ENCODE data around the gene ANKS1B. TPM values are rescaled to one million over a fixed set of nuclear protein-coding genes. Genes with fewer than 3 reads are reported as not detected.
"Not testable (repeated sequence)": the region's sequence is repeated elsewhere in the genome, so short reads cannot be mapped to it uniquely, and the experiment has no call there.

ANKS1B gene
- total RNA-seq, 1 donor, result 0.21 TPM

DNA sequence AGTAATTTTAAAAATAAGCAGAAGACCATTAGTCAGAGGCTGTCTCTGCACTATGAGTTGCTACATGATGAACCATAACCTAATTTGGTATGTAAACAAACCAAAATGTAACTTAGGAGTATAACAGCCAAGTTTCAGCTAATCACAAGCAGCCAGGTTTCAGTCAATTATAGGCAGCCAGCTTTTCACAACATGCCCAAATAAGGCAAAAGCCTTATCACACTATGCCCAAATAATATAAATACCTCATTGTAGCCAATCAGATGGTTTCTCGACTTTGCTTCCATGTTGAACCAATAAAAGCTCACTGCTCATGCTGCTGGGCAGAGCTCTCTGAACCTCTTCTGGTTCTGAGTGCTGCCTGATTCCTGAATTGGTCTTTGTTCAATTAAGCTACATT, 298.6 kb downstream of the ANKS1B start:
- H3K4me3 ChIP-seq (ENCODE audit: low read length), result no peak overlapping the region
- H3K4me1 ChIP-seq (ENCODE audit: insufficient read depth, low read length), result no peaks in the 10 kb centered on the region
- no peaks in the 10 kb centered on the region for H3K27me3 ChIP-seq (ENCODE audit: insufficient read depth, low read length)
- H3K9me3 ChIP-seq (ENCODE audit: low read depth, low read length), result peaks cover 5% of the 10 kb centered on the region

DNA sequence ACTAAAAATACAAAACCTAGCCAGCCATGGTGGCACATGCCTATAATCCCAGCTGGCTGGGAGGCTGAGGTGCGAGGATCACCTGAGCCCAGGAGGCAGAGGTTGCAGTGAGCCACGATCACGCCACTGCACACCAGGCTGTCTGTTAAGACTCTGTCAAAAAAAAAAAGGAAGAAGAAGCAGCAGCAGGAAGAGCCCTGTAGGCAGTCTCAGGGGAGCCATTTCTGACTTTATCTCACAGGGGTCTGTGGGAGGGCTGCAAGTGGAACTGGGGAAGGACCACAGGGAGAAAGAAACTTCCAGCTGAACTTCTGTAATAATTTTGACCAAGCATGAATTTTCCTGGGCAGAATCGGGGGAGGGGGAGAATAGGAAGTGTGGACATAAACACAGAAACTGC, 304.5 kb downstream of the ANKS1B start:
- Histone ChIP-seq H3K27me3 (ENCODE audit: insufficient read depth, low read length) (no peaks in the 10 kb centered on the region), H3K4me1 (ENCODE audit: insufficient read depth, low read length) (no peaks in the 10 kb centered on the region)

DNA sequence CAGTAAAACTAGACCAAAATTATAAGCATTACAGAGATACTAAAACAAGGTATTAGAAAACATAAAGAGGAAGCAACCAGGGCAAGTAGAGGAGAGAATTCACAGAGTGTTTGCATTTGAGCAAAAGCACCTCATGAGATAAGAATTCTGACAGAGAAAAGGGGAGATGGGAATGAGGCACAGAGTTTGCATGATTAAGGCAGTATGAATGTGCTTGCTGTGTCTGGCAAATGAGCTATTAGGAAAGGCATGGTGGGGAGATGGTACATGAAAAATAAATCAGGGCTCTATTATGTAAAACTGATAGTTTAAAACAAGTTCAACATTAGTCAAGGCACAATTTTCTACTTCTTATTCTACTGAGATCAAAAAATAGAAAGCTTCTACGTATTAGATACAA, 314.1 kb downstream of the ANKS1B start:
- Histone ChIP-seq H3K27me3 (ENCODE audit: insufficient read depth, low read length) (no peaks in the 10 kb centered on the region), H3K4me1 (ENCODE audit: insufficient read depth, low read length) (no peaks in the 10 kb centered on the region), H3K4me3 (ENCODE audit: low read length) (no peak overlapping the region), H3K9me3 (ENCODE audit: low read depth, low read length) (peaks cover 7% of the 10 kb centered on the region)

More for the DNA sequence above, 304.5 kb downstream of the ANKS1B start:
- Histone ChIP-seq H3K4me3 (ENCODE audit: low read length) (no peak overlapping the region), H3K9me3 (ENCODE audit: low read depth, low read length) (no peaks in the 10 kb centered on the region)

DNA sequence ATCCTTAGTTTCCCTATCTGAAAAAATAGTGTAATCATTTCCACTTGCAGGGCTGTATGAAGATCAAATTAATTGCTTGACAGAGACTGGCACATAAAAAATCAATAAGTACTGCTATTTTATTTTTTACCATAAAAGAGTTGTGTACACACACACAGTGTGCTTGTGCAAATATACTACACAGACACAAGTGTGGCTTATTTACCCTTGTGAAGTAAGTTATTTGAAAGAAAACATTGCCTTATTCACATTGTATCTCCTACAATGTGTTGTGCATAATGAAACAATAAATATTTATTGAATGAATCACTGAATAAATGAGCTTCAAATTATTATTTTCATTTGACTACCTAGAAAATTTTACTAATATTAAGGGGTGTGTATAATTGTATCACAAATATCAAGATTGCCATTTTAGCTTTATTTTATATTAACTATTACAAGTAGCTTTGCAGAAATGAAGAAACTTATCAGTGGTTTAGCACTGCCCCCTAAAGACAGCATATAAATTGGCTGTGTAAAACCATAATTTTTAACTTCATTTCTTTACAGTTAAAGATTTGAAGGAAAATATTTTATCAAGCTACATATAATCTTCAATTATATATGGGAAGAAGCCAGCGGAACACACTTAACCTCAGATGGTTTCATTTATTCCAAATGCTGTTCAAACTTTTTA, 325.9 kb downstream of the ANKS1B start:
- Histone ChIP-seq H3K9me3 (ENCODE audit: low read depth, low read length) (no peaks in the 10 kb centered on the region), H3K27me3 (ENCODE audit: insufficient read depth, low read length) (no peaks in the 10 kb centered on the region), H3K4me3 (ENCODE audit: low read length) (no peak overlapping the region), H3K4me1 (ENCODE audit: insufficient read depth, low read length) (no peaks in the 10 kb centered on the region)

DNA sequence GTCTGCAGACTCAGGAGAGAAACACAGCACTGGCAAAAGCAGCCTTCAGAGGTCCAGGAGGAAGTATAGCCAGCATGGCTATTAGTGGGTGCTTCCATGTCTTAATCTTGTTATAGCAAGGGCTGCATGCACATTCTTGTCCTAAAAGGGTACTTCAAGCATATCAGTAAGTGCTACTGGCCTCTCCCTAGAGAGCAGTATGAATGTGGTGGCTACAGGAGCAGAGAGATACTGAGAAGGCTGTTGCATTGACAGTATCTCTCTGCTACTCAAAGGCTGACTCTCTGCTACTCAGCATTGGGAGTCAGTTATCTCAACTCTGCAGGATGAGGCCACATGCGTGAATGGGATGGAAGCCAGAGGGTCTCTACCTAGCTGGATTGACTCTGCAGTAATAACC, 335.2 kb downstream of the ANKS1B start:
- Histone ChIP-seq H3K9me3 (ENCODE audit: low read depth, low read length) (no peaks in the 10 kb centered on the region), H3K27me3 (ENCODE audit: insufficient read depth, low read length) (no peaks in the 10 kb centered on the region), H3K4me1 (ENCODE audit: insufficient read depth, low read length) (no peaks in the 10 kb centered on the region), H3K4me3 (ENCODE audit: low read length) (no peak overlapping the region)

DNA sequence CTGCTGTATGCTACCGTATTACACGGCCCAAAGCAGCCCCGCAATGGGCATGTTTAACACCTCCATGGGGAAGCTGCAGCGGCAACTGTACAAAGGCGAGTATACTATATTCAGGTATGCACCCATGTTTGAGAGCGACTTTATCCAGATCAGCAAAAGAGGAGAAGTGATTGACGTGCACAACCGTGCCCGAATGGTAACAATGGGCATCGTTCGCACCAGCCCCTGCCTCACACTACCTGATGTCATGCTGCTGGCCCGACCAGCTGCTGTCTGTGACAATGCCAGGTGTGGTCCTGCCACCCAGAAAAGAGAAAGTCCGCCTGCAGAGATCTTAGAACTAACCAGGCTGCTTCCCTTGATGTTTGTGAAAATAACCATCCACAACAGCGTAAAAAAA, 336.6 kb downstream of the ANKS1B start:
- no peaks in the 10 kb centered on the region for H3K4me1 ChIP-seq (ENCODE audit: insufficient read depth, low read length)
- H3K4me3 ChIP-seq (ENCODE audit: low read length), result no peak overlapping the region
- H3K27me3 ChIP-seq (ENCODE audit: insufficient read depth, low read length), result no peaks in the 10 kb centered on the region
- no peaks in the 10 kb centered on the region for H3K9me3 ChIP-seq (ENCODE audit: low read depth, low read length)

- Histone ChIP-seq H3K27me3 (ENCODE audit: insufficient read depth, low read length) (no peaks in the 10 kb centered on the region), H3K4me1 (ENCODE audit: insufficient read depth, low read length) (no peaks in the 10 kb centered on the region), H3K9me3 (ENCODE audit: low read depth, low read length) (no peaks in the 10 kb centered on the region), H3K4me3 (ENCODE audit: low read length) (no peak within 1 kb of the TSS)
These were observed 337.3 kb downstream of the ANKS1B start, which contains the start of gene GARIN6 for GRCh38 chr12:99647453-99647852. GARIN6 (plus strand) TSS chr12:99647753; CDS start chr12:99648175, 422 bp downstream.

- no peaks in the 10 kb centered on the region for H3K27me3 ChIP-seq (ENCODE audit: insufficient read depth, low read length)
- H3K4me3 ChIP-seq (ENCODE audit: low read length), result no peak overlapping the region
- no peaks in the 10 kb centered on the region for H3K4me1 ChIP-seq (ENCODE audit: insufficient read depth, low read length)
- no peaks in the 10 kb centered on the region for H3K9me3 ChIP-seq (ENCODE audit: low read depth, low read length)
These were observed 340.1 kb downstream of the ANKS1B start for GRCh38 chr12:99644629-99645028.

DNA sequence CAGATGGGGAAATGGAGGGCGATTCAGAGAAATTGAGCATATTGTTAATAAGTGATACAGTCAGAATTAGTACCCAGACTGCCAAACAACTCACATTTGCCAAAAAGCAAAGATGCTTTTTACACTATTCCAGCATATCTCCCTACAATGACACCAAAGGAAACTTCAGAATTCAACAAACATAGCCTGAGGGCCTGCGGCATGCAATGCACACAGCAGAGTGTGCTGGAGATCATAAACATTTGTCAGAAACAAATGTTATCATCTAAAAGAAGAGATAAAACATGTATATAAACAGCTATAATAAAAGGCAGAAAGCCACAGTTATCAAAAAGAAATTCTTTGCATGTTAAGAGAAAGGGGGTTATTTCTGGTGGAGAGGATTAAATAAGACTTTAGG, 357.3 kb downstream of the ANKS1B start:
- Histone ChIP-seq H3K4me1 (ENCODE audit: insufficient read depth, low read length) (no peaks in the 10 kb centered on the region), H3K27me3 (ENCODE audit: insufficient read depth, low read length) (no peaks in the 10 kb centered on the region), H3K4me3 (ENCODE audit: low read length) (no peak overlapping the region), H3K9me3 (ENCODE audit: low read depth, low read length) (no peaks in the 10 kb centered on the region)

DNA sequence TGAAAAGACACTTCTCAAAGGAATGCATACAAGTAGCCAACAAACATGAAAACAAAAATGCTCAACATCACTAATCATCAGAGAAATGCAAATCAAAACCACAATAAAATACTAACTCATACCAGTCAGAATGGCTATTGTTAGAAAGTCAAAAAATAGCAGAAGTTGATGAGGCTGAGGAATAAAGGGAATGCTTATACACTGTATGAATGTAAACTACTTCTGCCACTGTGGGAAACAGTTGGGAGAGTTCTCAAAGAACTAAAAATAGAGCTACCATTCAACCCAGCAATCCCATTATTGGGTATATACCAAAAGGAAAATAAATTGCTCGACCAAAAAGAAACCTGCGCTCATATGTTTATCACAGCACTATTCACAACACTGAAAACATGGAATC, 360.1 kb downstream of the ANKS1B start:
- not testable (repeated sequence) for H3K27me3 ChIP-seq (ENCODE audit: insufficient read depth, low read length); H3K9me3 ChIP-seq (ENCODE audit: low read depth, low read length); H3K4me3 ChIP-seq (ENCODE audit: low read length)

GRCh38 chr12:99620159-99620479, 364.6 kb downstream of the ANKS1B start:
- H3K9me3 ChIP-seq (ENCODE audit: low read depth, low read length), result no peaks in the 10 kb centered on the region
- H3K4me1 ChIP-seq (ENCODE audit: insufficient read depth, low read length), result no peaks in the 10 kb centered on the region
- no peak overlapping the region for H3K4me3 ChIP-seq (ENCODE audit: low read length)
- no peaks in the 10 kb centered on the region for H3K27me3 ChIP-seq (ENCODE audit: insufficient read depth, low read length)

More for the DNA sequence above, 360.1 kb downstream of the ANKS1B start:
- H3K4me1 ChIP-seq (ENCODE audit: insufficient read depth, low read length), result not testable (repeated sequence)

GRCh38 chr12:99619389-99620158, 365.2 kb downstream of the ANKS1B start:
- H3K4me1 ChIP-seq (ENCODE audit: insufficient read depth, low read length), result no peaks in the 10 kb centered on the region
- no peaks in the 10 kb centered on the region for H3K27me3 ChIP-seq (ENCODE audit: insufficient read depth, low read length)
- no peaks in the 10 kb centered on the region for H3K9me3 ChIP-seq (ENCODE audit: low read depth, low read length)
- no peak overlapping the region for H3K4me3 ChIP-seq (ENCODE audit: low read length)

DNA sequence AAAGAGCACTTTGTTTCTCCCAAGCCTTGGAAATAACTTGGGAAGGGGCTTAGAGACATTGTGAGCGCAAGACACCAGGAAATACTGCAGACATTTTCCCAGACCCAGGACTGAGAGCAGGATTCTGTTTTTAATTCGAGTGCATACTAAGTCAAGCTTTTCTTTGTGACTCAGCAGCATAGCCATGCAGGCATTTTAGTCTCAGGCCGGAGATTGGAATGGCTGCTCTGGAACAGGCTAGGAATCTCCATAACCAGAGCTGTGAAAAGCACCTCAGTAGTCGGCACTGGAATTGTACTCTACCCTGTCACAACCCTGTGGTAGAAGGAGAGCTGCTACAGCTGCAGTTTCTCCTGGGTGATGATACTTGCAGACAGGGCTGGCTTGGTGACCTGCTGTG, 366.1 kb downstream of the ANKS1B start:
- no peak overlapping the region for H3K4me3 ChIP-seq (ENCODE audit: low read length)
- no peaks in the 10 kb centered on the region for H3K9me3 ChIP-seq (ENCODE audit: low read depth, low read length)
- no peaks in the 10 kb centered on the region for H3K4me1 ChIP-seq (ENCODE audit: insufficient read depth, low read length)
- no peaks in the 10 kb centered on the region for H3K27me3 ChIP-seq (ENCODE audit: insufficient read depth, low read length)

- no peak overlapping the region for H3K4me3 ChIP-seq (ENCODE audit: low read length)
- H3K27me3 ChIP-seq (ENCODE audit: insufficient read depth, low read length), result no peaks in the 10 kb centered on the region
- no peaks in the 10 kb centered on the region for H3K4me1 ChIP-seq (ENCODE audit: insufficient read depth, low read length)
- no peaks in the 10 kb centered on the region for H3K9me3 ChIP-seq (ENCODE audit: low read depth, low read length)
These were observed 373.1 kb downstream of the ANKS1B start for GRCh38 chr12:99611599-99611998.

DNA sequence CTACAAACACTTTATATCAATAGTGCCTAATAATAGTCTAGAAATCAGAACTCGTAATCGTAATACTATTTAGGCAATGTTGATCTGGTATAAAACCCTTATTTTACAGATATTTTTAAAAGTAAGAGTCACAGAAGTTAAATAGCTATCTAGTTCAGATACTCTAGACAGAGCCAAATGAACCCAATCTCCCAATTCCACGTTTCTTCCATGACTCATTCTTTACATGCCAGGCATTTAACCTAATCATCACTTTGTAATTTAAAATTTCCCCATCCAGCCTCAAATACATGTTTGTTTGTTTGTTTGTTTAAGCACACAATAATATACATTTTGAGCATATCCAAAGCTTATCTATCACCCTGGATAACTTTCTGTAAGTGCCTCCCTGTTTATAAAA, 373.6 kb downstream of the ANKS1B start:
- Histone ChIP-seq H3K4me1 (ENCODE audit: insufficient read depth, low read length) (no peaks in the 10 kb centered on the region), H3K9me3 (ENCODE audit: low read depth, low read length) (no peaks in the 10 kb centered on the region), H3K4me3 (ENCODE audit: low read length) (no peak overlapping the region), H3K27me3 (ENCODE audit: insufficient read depth, low read length) (no peaks in the 10 kb centered on the region)

All from mononuclear cell (primary cell).